Measurements from ENCODE around the gene DIS3L2.
"Not testable (repeated sequence)": the region's sequence is repeated elsewhere in the genome, so short reads cannot be mapped to it uniquely, and the experiment has no call there.

Gene DIS3L2

GRCh38 chr2:232334885-232335205 is 373.3 kb downstream of the DIS3L2 start:
- DNase-seq (ENCODE audit: low spot score): not testable (repeated sequence)

DNA sequence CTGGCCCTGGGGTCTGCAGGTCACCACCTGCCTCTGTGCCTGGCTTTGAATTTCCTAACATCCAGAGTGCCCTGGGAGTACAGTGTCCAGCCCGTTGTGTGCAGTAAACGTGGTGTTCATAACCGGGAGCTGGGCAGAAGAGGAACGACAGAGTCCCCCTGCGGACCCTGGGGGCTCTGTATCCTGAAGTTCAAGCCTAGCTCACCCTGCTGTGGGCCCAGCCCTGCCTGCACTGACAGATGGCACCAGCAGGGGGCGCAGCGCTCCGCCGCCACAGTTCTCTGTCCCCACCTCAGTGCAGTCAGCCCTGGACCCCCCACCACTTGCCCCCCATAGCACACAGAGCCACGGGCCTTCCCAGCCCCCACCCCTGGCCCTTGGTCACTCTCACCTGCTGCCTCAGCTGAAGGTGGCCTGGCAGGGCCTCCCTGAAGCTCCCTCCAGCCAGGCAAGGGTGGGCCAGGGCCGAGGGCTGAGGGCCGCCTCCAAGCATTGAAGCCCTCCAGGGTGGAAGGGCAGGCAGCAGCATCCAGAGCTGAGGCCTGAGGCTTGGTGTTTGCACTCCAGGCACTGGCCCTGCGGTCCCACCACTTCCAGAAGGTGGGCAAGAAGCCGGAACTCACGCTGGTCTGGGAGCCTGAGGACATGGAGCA is 373.8 kb downstream of the DIS3L2 start:
- DNase-seq (ENCODE audit: low spot score): not testable (repeated sequence)

GRCh38 chr2:232335859-232336215 is 374.3 kb downstream of the DIS3L2 start:
- DNase-seq (ENCODE audit: low spot score): no peak

DNA sequence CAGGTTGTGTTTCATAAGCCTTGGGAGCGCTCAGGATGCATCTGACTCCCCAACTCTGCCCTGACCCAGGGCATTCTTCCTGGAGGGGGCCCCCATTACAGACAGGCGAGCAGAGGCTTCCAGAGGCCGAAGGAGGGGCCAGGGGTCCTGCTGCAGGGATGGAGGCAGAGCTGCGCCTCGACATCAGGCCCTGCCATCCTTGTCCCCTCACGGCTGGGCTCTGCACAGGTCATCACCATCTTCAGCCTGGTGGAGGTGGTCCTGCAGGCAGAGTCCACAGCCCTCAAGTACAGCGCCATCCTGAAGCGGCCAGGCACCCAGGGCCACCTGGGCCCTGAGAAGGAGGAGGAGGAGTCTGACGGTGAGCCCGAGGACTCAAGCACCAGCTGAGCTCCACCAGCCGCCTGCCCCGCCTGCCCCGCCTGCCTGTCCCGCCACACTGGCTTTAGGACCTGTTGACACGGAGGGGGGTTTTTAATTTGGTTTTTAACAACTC is 374.8 kb downstream of the DIS3L2 start:
- DNase-seq (ENCODE audit: low spot score): no peak

- DNase-seq (ENCODE audit: low spot score): no peak
Observed at GRCh38 chr2:232336981-232337720, 375.6 kb downstream of the DIS3L2 start.

GRCh38 chr2:232338094-232338758 is 376.7 kb downstream of the DIS3L2 start:
- not testable (repeated sequence) for DNase-seq (ENCODE audit: low spot score)

GRCh38 chr2:232338759-232339106 is 377.2 kb downstream of the DIS3L2 start:
- no peak for DNase-seq (ENCODE audit: low spot score)

GRCh38 chr2:232339121-232340081 is 377.9 kb downstream of the DIS3L2 start:
- DNase-seq (ENCODE audit: low spot score): no peak

- no peak for DNase-seq (ENCODE audit: low spot score)
Observed at GRCh38 chr2:232340171-232340935, 378.8 kb downstream of the DIS3L2 start.

- DNase-seq (ENCODE audit: low spot score): no peak
Observed at GRCh38 chr2:232341061-232341738, 379.7 kb downstream of the DIS3L2 start.

DNA sequence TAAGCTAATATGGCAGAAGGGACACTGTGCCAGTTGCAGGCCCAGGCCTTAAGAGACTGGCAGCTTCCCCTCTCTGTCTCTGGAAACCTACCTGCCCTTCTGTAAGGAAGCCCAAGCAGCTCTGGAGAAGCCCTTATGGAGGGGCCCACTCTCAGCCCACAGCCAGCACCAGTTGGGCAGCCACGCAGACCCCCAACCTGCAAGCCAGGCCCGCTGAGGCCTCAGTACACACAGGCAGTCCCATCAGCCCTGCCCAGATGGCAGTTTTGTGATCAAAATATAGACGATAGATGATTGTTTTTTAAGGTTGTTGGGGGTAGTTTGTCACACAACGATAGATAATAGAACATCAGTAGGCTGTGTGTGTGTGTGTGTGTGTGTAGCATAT is 380.2 kb downstream of the DIS3L2 start:
- DNase-seq (ENCODE audit: low spot score): no peak

GRCh38 chr2:232342635-232343565 is 381.4 kb downstream of the DIS3L2 start:
- no peak for DNase-seq (ENCODE audit: low spot score)

- no peak for DNase-seq (ENCODE audit: low spot score)
Observed at GRCh38 chr2:232343821-232344220, 382.3 kb downstream of the DIS3L2 start.

GRCh38 chr2:232345251-232345650 is 383.7 kb downstream of the DIS3L2 start:
- DNase-seq (ENCODE audit: low spot score): no peak

- no peak for DNase-seq (ENCODE audit: low spot score)
Observed at GRCh38 chr2:232347369-232347768, 385.9 kb downstream of the DIS3L2 start.

DNA sequence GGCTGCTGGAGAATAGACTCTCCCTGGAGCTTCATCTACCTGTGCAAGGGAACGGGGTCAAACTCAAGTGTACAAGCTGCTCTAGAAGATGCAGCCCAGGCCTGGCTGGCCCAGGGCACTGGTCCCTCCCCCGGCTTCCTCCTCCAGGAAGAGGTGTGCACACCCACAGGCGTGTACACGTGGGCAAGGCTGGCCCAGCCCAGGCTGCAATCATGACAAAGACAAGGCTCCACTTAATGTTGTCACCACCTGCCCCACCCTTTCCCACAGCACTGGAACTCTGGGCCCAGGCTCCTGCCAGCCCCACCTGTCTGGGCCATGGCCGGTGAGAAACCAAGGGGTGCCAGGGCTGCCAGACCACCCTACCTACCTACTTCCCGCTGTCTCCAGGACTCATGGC is 387.4 kb downstream of the DIS3L2 start:
- DNase-seq (ENCODE audit: low spot score): no peak

DNA sequence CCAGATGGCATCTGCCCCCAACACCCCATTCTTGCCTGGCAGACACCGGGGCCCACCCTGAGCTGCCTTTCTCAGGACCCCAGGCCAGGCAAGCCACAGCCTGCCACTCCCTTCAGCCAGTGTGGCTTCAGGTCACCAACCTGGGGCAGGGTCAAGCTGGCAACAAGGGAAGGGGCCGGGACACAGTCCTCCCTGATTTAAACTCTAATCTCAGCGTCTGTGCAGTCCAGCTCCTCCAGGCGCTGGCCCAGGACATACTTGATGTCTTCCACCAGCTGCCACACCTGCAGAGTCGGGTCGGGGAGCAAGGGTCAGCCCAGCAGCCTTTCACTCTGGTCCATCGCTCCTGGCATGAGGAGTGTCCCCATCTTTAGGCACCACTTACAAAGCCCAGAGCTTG is 388.0 kb downstream of the DIS3L2 start:
- no peak for DNase-seq (ENCODE audit: low spot score)

DNA sequence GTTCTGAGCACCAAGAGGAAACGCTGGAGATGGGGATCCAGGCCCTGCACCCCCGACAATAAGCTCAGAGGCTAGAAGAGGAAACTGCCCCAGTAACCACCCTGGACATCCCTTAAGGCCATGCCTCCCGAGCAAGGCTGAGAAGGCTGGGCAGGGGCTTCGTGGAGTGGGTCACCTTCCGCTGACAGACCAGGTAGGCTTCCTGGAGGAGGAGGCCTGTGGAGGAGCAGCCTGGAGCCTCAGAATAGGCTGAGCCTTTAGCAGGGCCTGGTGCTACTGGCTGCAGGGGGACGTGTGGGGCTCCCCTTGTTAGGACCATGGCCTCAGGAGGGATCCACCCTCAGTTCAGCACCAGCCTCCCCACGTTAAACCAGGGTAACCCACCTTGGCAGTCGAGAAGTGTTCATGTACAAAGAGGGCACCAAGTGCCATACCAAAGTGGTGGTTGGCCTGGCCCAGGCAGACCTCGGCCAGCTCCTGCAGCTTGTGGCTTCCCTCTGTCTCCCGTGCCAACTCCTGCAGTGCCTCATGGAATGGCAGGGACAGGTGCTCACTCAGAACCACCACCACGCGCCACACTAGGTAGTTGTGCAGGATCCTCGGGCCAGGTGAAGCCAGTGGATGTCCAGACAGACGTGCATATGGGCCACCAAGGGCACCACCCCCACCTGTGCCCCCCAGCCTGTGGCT is 388.6 kb downstream of the DIS3L2 start:
- no peak for DNase-seq (ENCODE audit: low spot score)

Data from AG08395 (cell line).